Mammary epithelial cell (primary cell): ENCODE measurements around the gene CAMK2D.

Source experiments
- CTCF ChIP-seq, 2 donors: IDR thresholded peaks in 1 of 2; conservative IDR thresholded peaks in 1 of 2; 2 replicates each; pipeline ENCODE4 v1.5.1; 2011 to 2012; ENCODE audit warnings: inconsistent platforms in 2 of 2, low read length in 2 of 2, mild to moderate bottlenecking in 2 of 2, control low read depth in 1 of 2, low read depth in 1 of 2; ENCODE audit not compliant: insufficient read depth in 1 of 2; ENCODE audit errors: extremely low read depth in 1 of 2
- EZH2 ChIP-seq: IDR thresholded peaks from 2 replicates; pipeline ENCODE4 v1.6.1; 2012; ENCODE audit warnings: low read length, inconsistent platforms, borderline replicate concordance

GRCh38 chr4:113528395-113528794 lies 233.1 kb downstream of the CAMK2D start:
- TF ChIP-seq EZH2 (no peak), CTCF (conservative IDR thresholded peaks at IDR 0.05 in 1 of 2, IDR thresholded peaks at IDR 0.05 in 1 of 2; ENCODE audit: extremely low read depth in 1 of 2, insufficient read depth in 1 of 2, low read depth in 1 of 2, low read length in 2 of 2) (no peak)
